ENCODE measurements around the gene PHKA2. TPM values are rescaled to one million over a fixed set of nuclear protein-coding genes. Genes with fewer than 3 reads are reported as not detected.

The PHKA2 gene
- total and polyA plus RNA-seq, 10 of the 15 experiments (the other 5 are each of a cell fraction or from before 2014, with no cell fraction given), result 1.4 to 25.6 (median 15.4) TPM

GRCh38 chrX:19019996-19020395, 36.1 kb upstream of the PHKA2 start:
- POLR2A ChIA-PET, result no interaction called here
- Histone ChIP-seq H4K20me1 (ENCODE audit: control insufficient read depth, insufficient read depth) (no peaks in the 10 kb centered on the region), H3K9ac (ENCODE audit: control insufficient read depth, insufficient read depth, low read length) (no peak overlapping the region), H3K4me1 (ENCODE audit: control insufficient read depth, insufficient read depth, low read length) (no peaks in the 10 kb centered on the region), H3K36me3 (ENCODE audit: control insufficient read depth in 2 of 2, insufficient read depth in 2 of 2, low read length in 1 of 2) (no peaks in the 10 kb centered on the region), H3K27ac (ENCODE audit: control insufficient read depth, insufficient read depth) (no peak overlapping the region), H3K4me2 (ENCODE audit: control insufficient read depth, insufficient read depth) (no peak overlapping the region), H3K9me3 (replicated peaks; ENCODE audit: control insufficient read depth, insufficient read depth, low read length) (no peaks in the 10 kb centered on the region), H3K79me2 (ENCODE audit: control insufficient read depth, insufficient read depth, low read length) (no peaks in the 10 kb centered on the region), H3K27me3 (replicated peaks in 1 of 2; ENCODE audit: control insufficient read depth in 2 of 2, insufficient read depth in 2 of 2, low read length in 1 of 2) (no peaks in the 10 kb centered on the region), H3K4me3 (no peak overlapping the region), H2AFZ (ENCODE audit: control insufficient read depth, low read depth, low read length) (no peak overlapping the region)
- RAD21 ChIA-PET (ENCODE audit: unreplicated experiment), result no interaction called here
- SMC1A ChIA-PET (ENCODE audit: uncharacterized antibody, unreplicated experiment), result no interaction called here
- FAIRE-seq (no peak), ATAC-seq (no peak), DNase-seq (ENCODE audit: low read depth, low spot score) (no peak)
- in situ Hi-C loops (cut with MboI), result loop anchor here (25.0 kb wide), 1 partner anchor 633 kb away; no protein-coding TSS in a partner anchor
- CTCF ChIA-PET, result interaction anchor here (1.5 to 3.6 kb wide), 3 partner anchors 25 to 314 kb away, joined by 4 to 13 read pairs (median 4); no protein-coding TSS in a partner anchor
- 98% methylated on average over 2 of the region's 2 CpGs for whole genome bisulfite sequencing (ENCODE audit: insufficient coverage, insufficient replicate concordance, low lambda C conversion rate, missing lambda C conversion rate)
- intact Hi-C loops (cut with micrococcal nuclease; ENCODE audit: unreplicated experiment), result loop anchor here (5.0 kb wide), 1 partner anchor 628 kb away; no protein-coding TSS in a partner anchor
- BruUV-seq (replicated peaks), result no TSS peak
- TF ChIP-seq USF2 (IDR thresholded peaks at IDR 0.05; ENCODE audit: borderline replicate concordance, low read depth, low read length) (no peak), STAT1 (conservative IDR thresholded peaks at IDR 0.05) (no peak), NR2F1 (conservative IDR thresholded peaks at IDR 0.05) (no peak), NR2C2 (IDR thresholded peaks at IDR 0.05; ENCODE audit: borderline replicate concordance, control insufficient read depth, insufficient read length, low read depth) (no peak), BMI1 (IDR thresholded peaks at IDR 0.05; ENCODE audit: borderline replicate concordance) (no peak), ATF3 (IDR thresholded peaks at IDR 0.05; ENCODE audit: borderline replicate concordance, extremely low read depth, low read depth, low read length) (no peak), ZNF622 (IDR thresholded peaks at IDR 0.05) (no peak), NFIC (IDR thresholded peaks at IDR 0.05; ENCODE audit: low read depth, low read length) (no peak), HDAC6 (IDR thresholded peaks at IDR 0.05; ENCODE audit: unreplicated experiment) (no peak), HCFC1 (IDR thresholded peaks at IDR 0.05; ENCODE audit: low read length) (no peak), GATAD2B (conservative IDR thresholded peaks at IDR 0.05; ENCODE audit: low read depth) (no peak), BRCA1 (IDR thresholded peaks at IDR 0.05; ENCODE audit: low read depth, low read length) (no peak), FOXK2 (IDR thresholded peaks at IDR 0.05) (no peak), MAX (IDR thresholded peaks at IDR 0.05; ENCODE audit: low read depth, low read length) (no peak), POLR2AphosphoS2 (IDR thresholded peaks at IDR 0.05; ENCODE audit: low read depth, low read length) (no peak)
- TF ChIP-seq, protein P1, sequence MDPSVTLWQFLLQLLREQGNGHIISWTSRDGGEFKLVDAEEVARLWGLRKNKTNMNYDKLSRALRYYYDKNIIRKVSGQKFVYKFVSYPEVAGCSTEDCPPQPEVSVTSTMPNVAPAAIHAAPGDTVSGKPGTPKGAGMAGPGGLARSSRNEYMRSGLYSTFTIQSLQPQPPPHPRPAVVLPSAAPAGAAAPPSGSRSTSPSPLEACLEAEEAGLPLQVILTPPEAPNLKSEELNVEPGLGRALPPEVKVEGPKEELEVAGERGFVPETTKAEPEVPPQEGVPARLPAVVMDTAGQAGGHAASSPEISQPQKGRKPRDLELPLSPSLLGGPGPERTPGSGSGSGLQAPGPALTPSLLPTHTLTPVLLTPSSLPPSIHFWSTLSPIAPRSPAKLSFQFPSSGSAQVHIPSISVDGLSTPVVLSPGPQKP (IDR thresholded peaks at IDR 0.05; ENCODE audit: low read depth, low read length), result no peak
- TF ChIP-seq, protein P2, sequence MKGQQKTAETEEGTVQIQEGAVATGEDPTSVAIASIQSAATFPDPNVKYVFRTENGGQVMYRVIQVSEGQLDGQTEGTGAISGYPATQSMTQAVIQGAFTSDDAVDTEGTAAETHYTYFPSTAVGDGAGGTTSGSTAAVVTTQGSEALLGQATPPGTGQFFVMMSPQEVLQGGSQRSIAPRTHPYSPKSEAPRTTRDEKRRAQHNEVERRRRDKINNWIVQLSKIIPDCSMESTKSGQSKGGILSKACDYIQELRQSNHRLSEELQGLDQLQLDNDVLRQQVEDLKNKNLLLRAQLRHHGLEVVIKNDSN (IDR thresholded peaks at IDR 0.05; ENCODE audit: borderline replicate concordance, extremely low read length, insufficient read depth, low read depth, low read length), result no peak
- TF ChIP-seq, protein P3, sequence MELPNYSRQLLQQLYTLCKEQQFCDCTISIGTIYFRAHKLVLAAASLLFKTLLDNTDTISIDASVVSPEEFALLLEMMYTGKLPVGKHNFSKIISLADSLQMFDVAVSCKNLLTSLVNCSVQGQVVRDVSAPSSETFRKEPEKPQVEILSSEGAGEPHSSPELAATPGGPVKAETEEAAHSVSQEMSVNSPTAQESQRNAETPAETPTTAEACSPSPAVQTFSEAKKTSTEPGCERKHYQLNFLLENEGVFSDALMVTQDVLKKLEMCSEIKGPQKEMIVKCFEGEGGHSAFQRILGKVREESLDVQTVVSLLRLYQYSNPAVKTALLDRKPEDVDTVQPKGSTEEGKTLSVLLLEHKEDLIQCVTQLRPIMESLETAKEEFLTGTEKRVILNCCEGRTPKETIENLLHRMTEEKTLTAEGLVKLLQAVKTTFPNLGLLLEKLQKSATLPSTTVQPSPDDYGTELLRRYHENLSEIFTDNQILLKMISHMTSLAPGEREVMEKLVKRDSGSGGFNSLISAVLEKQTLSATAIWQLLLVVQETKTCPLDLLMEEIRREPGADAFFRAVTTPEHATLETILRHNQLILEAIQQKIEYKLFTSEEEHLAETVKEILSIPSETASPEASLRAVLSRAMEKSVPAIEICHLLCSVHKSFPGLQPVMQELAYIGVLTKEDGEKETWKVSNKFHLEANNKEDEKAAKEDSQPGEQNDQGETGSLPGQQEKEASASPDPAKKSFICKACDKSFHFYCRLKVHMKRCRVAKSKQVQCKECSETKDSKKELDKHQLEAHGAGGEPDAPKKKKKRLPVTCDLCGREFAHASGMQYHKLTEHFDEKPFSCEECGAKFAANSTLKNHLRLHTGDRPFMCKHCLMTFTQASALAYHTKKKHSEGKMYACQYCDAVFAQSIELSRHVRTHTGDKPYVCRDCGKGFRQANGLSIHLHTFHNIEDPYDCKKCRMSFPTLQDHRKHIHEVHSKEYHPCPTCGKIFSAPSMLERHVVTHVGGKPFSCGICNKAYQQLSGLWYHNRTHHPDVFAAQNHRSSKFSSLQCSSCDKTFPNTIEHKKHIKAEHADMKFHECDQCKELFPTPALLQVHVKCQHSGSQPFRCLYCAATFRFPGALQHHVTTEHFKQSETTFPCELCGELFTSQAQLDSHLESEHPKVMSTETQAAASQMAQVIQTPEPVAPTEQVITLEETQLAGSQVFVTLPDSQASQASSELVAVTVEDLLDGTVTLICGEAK (IDR thresholded peaks at IDR 0.05; ENCODE audit: borderline replicate concordance), result no peak

All from GM12878 (cell line).